WERI-Rb-1 (cell line): Measurements from ENCODE around the gene PATJ.

ENCODE experiments used
- DNase-seq: peaks from one replicate; pipeline ENCODE4 v3.0.0-alpha.2; 2020
- H3K27ac ChIP-seq: fragments of 250-450 bp; sonication (Bioruptor Pico); 2 replicates; pipeline ENCODE4 v1.5.1; 2020; ENCODE audit warnings: mild to moderate bottlenecking, moderate library complexity
- H3K27me3 ChIP-seq: fragments of 250-450 bp; sonication (Bioruptor Pico); 2 replicates; pipeline ENCODE4 v1.5.1; 2021; ENCODE audit warnings: mild to moderate bottlenecking, low read depth, moderate library complexity; ENCODE audit not compliant: insufficient read depth, severe bottlenecking
- H3K36me3 ChIP-seq: fragments of 250-450 bp; sonication (Bioruptor Pico); 2 replicates; pipeline ENCODE4 v1.5.1; 2020; ENCODE audit warnings: mild to moderate bottlenecking, moderate library complexity
- H3K4me3 ChIP-seq: 2 replicates; pipeline ENCODE4 v1.5.1; 2011; ENCODE audit warnings: low read depth, mild to moderate bottlenecking, control low read depth, low read length
- H3K9me3 ChIP-seq: fragments of 250-450 bp; sonication (Bioruptor Pico); 2 replicates; pipeline ENCODE4 v1.5.1; 2021; ENCODE audit warnings: mild to moderate bottlenecking, moderate library complexity; ENCODE audit not compliant: severe bottlenecking
- TF ChIP-seq, protein P1 (sequence below): IDR thresholded peaks from 2 replicates; pipeline ENCODE4 v1.5.1; 2011; ENCODE audit warnings: low read depth, mild to moderate bottlenecking, control low read depth, inconsistent platforms, low read length

The PATJ gene

GRCh38 chr1:62107923-62108322 lies 365.6 kb downstream of the PATJ start:
- Histone ChIP-seq H3K27me3 (no peaks in the 10 kb centered on the region), H3K9me3 (no peaks in the 10 kb centered on the region), H3K4me3 (no peak overlapping the region), H3K36me3 (no peaks in the 10 kb centered on the region), H3K27ac (no peak overlapping the region)
- TF ChIP-seq, protein P1, sequence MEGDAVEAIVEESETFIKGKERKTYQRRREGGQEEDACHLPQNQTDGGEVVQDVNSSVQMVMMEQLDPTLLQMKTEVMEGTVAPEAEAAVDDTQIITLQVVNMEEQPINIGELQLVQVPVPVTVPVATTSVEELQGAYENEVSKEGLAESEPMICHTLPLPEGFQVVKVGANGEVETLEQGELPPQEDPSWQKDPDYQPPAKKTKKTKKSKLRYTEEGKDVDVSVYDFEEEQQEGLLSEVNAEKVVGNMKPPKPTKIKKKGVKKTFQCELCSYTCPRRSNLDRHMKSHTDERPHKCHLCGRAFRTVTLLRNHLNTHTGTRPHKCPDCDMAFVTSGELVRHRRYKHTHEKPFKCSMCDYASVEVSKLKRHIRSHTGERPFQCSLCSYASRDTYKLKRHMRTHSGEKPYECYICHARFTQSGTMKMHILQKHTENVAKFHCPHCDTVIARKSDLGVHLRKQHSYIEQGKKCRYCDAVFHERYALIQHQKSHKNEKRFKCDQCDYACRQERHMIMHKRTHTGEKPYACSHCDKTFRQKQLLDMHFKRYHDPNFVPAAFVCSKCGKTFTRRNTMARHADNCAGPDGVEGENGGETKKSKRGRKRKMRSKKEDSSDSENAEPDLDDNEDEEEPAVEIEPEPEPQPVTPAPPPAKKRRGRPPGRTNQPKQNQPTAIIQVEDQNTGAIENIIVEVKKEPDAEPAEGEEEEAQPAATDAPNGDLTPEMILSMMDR: no peak
- no peak for DNase-seq

DNA sequence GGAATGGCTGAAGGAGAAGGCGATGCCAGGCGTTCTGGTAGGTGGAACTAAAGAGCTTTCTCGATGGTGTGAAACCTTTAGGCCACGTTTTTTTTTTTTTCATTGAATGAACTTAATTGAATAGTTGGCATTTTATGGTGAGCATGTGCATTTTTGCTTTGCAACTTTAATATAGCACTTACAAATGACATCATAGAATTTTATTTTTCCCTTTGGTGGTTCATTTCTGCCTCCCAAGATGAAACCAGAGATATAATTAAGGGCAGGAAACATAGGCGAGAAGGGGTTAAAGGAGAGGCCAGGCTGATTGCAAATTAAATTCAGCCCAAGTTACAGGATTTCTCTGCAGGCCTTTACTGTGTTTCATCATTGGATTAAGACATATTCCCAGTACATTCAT lies 366.8 kb downstream of the PATJ start:
- Histone ChIP-seq H3K27me3 (no peaks in the 10 kb centered on the region), H3K36me3 (no peaks in the 10 kb centered on the region), H3K4me3 (no peak overlapping the region), H3K9me3 (no peaks in the 10 kb centered on the region), H3K27ac (no peak overlapping the region)
- TF ChIP-seq, protein P1: no peak
- no peak for DNase-seq

- H3K27ac ChIP-seq: no peak overlapping the region
- no peak overlapping the region for H3K4me3 ChIP-seq
- H3K27me3 ChIP-seq: no peaks in the 10 kb centered on the region
- H3K9me3 ChIP-seq: no peaks in the 10 kb centered on the region
- H3K36me3 ChIP-seq: no peaks in the 10 kb centered on the region
- TF ChIP-seq, protein P1: no peak
- no peak for DNase-seq
Measured at GRCh38 chr1:62110198-62110817, 368.0 kb downstream of the PATJ start.

DNA sequence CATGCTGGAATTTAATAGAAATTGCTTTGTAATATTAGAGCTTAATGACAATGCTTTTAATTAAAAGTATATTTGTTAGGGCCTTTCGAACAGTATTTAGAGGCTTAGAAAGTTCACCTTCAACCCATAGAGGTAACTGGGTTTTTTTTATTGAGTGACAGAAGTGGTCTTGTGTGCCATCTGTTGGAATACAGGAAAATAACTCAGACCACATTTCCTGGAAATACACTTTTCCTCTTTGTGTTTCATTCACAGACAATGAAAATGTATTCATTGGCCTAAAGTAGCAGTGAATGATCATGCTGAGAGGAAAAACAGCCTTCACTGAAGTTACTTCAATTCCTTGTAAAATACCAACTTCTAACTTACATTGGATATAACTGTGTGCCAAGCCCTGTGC lies 368.8 kb downstream of the PATJ start:
- TF ChIP-seq, protein P1: 0 out of 2 replicates have a peak, but pooled peaks have one; percentile 2
- Histone ChIP-seq H3K9me3 (no peaks in the 10 kb centered on the region), H3K4me3 (no peak overlapping the region), H3K27me3 (no peaks in the 10 kb centered on the region), H3K36me3 (no peaks in the 10 kb centered on the region), H3K27ac (no peak overlapping the region)
- no peak for DNase-seq

GRCh38 chr1:62113507-62113906 lies 371.2 kb downstream of the PATJ start:
- no peaks in the 10 kb centered on the region for H3K9me3 ChIP-seq
- H3K36me3 ChIP-seq: no peaks in the 10 kb centered on the region
- H3K27me3 ChIP-seq: no peaks in the 10 kb centered on the region
- no peak overlapping the region for H3K4me3 ChIP-seq
- H3K27ac ChIP-seq: no peak overlapping the region
- no peak for DNase-seq
- TF ChIP-seq, protein P1: no peak
